ENCODE data around the gene ACTN1. TPM values are rescaled to one million over a fixed set of nuclear protein-coding genes. Genes with fewer than 3 reads are reported as not detected.
A peak's percentile ranks its signal among the peaks of the same experiment; 100 is the strongest.

ACTN1 gene
- polyA plus RNA-seq, 1 of the 3 experiments (the other 2 are of a cell fraction): 319 TPM

- Histone ChIP-seq H3K4me3 (ENCODE audit: low read depth in 2 of 2, low read length in 1 of 2) (no peak overlapping the region), H3K27me3 (ENCODE audit: insufficient read depth) (no peaks in the 10 kb centered on the region), H3K9ac (no peak overlapping the region), H3K79me2 (ENCODE audit: insufficient read depth) (peaks cover 100% of the 10 kb centered on the region), H3K36me3 (replicated peaks in 1 of 2; ENCODE audit: control insufficient read depth in 1 of 2, insufficient read depth in 2 of 2, low read length in 1 of 2) (peaks cover 0 to 3% of the 10 kb centered on the region in 2 experiments), H3K27ac (ENCODE audit: low read depth in 2 of 2, low read length in 1 of 2) (peak overlapping the region in 1 of 2 experiments; percentile 92; a peak in 2 of 4 replicates), H3K9me2 (no peaks in the 10 kb centered on the region), H3F3A (replicated peaks; ENCODE audit: insufficient read depth) (peaks cover 49% of the 10 kb centered on the region), H3K9me3 (no peaks in the 10 kb centered on the region), H2AFZ (ENCODE audit: low read depth) (no peak overlapping the region), H4K20me1 (ENCODE audit: insufficient read depth) (peaks cover 100% of the 10 kb centered on the region), H3K4me2 (no peak overlapping the region), H3K4me1 (ENCODE audit: control insufficient read depth in 1 of 2, insufficient read depth in 2 of 2, low read depth in 1 of 2, low read length in 1 of 2) (peaks cover 81 to 88% of the 10 kb centered on the region in 2 experiments)
- POLR2A ChIA-PET: no interaction called here
- CTCF ChIA-PET: no interaction called here
- TF ChIP-seq SMC3 (IDR thresholded peaks at IDR 0.05; ENCODE audit: low read depth, low read length) (no peak), NFIC (IDR thresholded peaks at IDR 0.05; ENCODE audit: borderline replicate concordance) (no peak), PBX3 (IDR thresholded peaks at IDR 0.05) (no peak), YY1 (IDR thresholded peaks at IDR 0.05; ENCODE audit: low read depth) (no peak)
- DNase-seq: no peak
- WGBS (ENCODE audit: low lambda C conversion rate): 87% methylated on average over 4 of the region's 4 CpGs
These were observed 33.9 kb downstream of the ACTN1 start for GRCh38 chr14:68945190-68945584.

- no peak for DNase-seq
- Histone ChIP-seq H3K36me3 (replicated peaks in 1 of 2; ENCODE audit: control insufficient read depth in 1 of 2, insufficient read depth in 2 of 2, low read length in 1 of 2) (peaks cover 0 to 3% of the 10 kb centered on the region in 2 experiments), H3F3A (replicated peaks; ENCODE audit: insufficient read depth) (peaks cover 53% of the 10 kb centered on the region), H3K79me2 (ENCODE audit: insufficient read depth) (peaks cover 98% of the 10 kb centered on the region), H3K4me3 (ENCODE audit: low read depth in 2 of 2, low read length in 1 of 2) (no peak overlapping the region), H3K4me1 (ENCODE audit: control insufficient read depth in 1 of 2, insufficient read depth in 2 of 2, low read depth in 1 of 2, low read length in 1 of 2) (peaks cover 85 to 86% of the 10 kb centered on the region in 2 experiments), H3K27ac (ENCODE audit: low read depth in 2 of 2, low read length in 1 of 2) (peak overlapping the region; percentile 11 to 92), H2AFZ (ENCODE audit: low read depth) (no peak overlapping the region), H3K9me3 (no peaks in the 10 kb centered on the region), H3K9ac (no peak overlapping the region), H3K27me3 (ENCODE audit: insufficient read depth) (no peaks in the 10 kb centered on the region), H3K9me2 (no peaks in the 10 kb centered on the region), H4K20me1 (ENCODE audit: insufficient read depth) (peaks cover 98% of the 10 kb centered on the region), H3K4me2 (0 out of 2 replicates have a peak overlapping the region, but pooled peaks have one; percentile 0)
- ChIA-PET CTCF (no interaction called here), POLR2A (no interaction called here)
- TF ChIP-seq ELF1 (IDR thresholded peaks at IDR 0.05) (no peak), GATA2 (CRISPR knock-in tag; IDR thresholded peaks at IDR 0.05) (0 out of 2 replicates have a peak, but pooled peaks have one; percentile 9), MEF2A (IDR thresholded peaks at IDR 0.05; ENCODE audit: borderline replicate concordance, low read depth) (no peak), RCOR1 (IDR thresholded peaks at IDR 0.05; ENCODE audit: low read length) (no peak), IRF3 (IDR thresholded peaks at IDR 0.05; ENCODE audit: low read depth, low read length) (no peak), MXI1 (IDR thresholded peaks at IDR 0.05; ENCODE audit: low read depth, low read length) (no peak)
- WGBS (ENCODE audit: low lambda C conversion rate): 75% methylated on average over 6 of the region's 6 CpGs
These were observed 34.9 kb downstream of the ACTN1 start for GRCh38 chr14:68944162-68944561.
